ENCODE data around the gene HOXB7. TPM values are rescaled to one million over a fixed set of nuclear protein-coding genes. Genes with fewer than 3 reads are reported as not detected.

The HOXB7 gene
- total and polyA plus RNA-seq, 3 experiments from 2014 or later, result 0.87 to 0.96 (median 0.89) TPM

DNA sequence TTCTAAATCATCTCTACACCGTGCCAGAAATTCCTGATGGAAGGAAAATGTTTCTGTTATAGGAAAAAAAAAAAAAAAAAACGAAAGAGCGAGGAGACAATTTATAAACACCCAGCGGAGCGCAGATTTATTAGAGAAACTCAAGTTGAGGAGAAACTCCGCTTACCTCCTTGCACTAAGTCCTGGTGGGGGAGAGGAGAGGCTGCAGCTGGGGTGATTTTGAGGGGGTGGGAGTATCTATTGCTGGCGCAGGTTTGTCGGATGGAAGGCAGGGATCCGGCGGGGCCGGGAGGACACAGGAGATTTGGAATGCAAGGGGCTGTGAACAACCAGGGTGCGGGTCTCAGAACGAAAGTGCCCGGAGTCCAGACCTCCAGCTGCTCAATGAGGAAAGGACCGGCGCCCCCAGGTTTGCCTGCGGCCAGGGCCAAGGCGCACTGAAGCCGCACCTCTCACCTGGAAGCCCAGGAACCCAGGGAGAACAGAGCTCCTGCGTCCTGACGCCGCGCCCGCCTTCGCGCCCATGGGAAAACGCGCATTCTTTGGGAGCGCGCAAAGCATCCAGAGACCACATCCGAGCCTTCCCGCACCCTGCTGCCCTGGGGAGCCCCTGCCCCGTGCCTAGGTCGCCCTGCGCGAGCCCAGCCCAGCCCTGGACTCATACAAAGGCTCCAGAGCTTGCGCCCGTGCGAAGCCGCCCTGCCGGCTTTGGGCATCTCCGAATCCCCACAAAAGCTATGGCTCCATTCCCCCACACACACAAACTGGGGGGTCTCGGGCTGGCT is 6.8 kb upstream of the HOXB7 start:
- Histone ChIP-seq H3K4me1 (ENCODE audit: insufficient read depth, low read length) (peaks cover 38% of the 10 kb centered on the region), H3K9me3 (ENCODE audit: low read length) (no peaks in the 10 kb centered on the region), H3K27ac (ENCODE audit: low read depth, low read length) (no peak overlapping the region), H3K4me3 (ENCODE audit: low read length) (no peak overlapping the region), H3K27me3 (ENCODE audit: insufficient read depth, low read length, poor library complexity, severe bottlenecking) (peaks cover 83% of the 10 kb centered on the region), H3K36me3 (ENCODE audit: insufficient read depth, low read length) (no peaks in the 10 kb centered on the region)
- peaks cover 85 to 92% of the 10 kb centered on the region in 2 donors for H3K27me3 Mint-ChIP-seq
- peaks cover 0 to 3% (median 0%) of the 10 kb centered on the region in 5 donors for H3K9me3 Mint-ChIP-seq
- peak overlapping the region in 2 of 8 donors; percentile 83 to 92 for H3K27ac Mint-ChIP-seq
- peaks cover 0 to 2% (median 0%) of the 10 kb centered on the region in 3 donors for H3K36me3 Mint-ChIP-seq
- H3K4me3 Mint-ChIP-seq, result peak overlapping the region in 2 of 7 donors; percentile 52 to 67
- DNase-seq, result no peak
- peaks cover 35 to 53% (median 50%) of the 10 kb centered on the region in 3 donors for H3K4me1 Mint-ChIP-seq
- POLR2A ChIA-PET, result interaction anchor here (0.6 kb wide), 1 partner anchor 544 kb away, joined by 4 read pairs; no protein-coding TSS in a partner anchor
- CTCF ChIA-PET, result interaction anchor here (0.8 to 2.2 kb wide), 16 partner anchors 8 to 592 kb away, joined by 3 to 18 read pairs (median 5); partner anchors contain the start of genes HOXB5, HOXB9 and NFE2L1

DNA sequence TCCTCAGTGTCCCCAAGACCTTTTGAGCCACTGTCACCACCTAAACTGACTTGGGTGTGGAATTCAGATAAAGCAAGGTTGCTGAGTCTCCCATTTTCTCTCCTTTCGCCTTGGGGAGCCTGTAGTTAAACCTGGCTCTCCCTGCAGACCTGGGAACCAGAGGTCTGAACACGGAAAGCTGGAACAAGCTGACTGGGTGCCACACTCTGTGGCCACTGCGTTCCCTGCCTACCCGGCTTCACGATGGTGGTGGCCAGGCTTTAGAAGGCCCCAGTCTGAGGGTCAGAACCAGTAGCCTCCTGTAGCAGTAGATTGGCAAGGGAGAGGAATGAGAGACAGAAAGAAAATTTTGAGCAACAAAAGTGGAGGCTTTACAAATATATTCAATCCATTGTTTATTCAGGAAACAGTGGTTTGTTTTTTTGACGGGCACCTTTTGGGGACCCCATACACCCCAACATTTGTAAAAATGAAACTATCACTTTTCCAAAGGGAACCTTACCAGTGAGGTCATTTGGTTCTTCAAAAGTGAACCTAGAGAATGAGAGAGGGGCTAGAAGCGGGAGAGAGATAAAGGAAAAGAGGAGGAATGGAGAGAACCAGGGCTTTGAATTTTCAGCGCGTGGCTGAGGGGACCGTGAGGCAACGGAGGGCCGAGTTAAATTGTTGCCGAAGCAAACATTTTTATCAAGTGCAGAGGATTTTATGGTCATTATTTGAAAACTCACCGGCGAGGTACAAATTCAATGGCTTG is 6.1 kb upstream of the HOXB7 start:
- no peak overlapping the region for H3K4me3 ChIP-seq (ENCODE audit: low read length)
- peaks cover 0 to 2% (median 0%) of the 10 kb centered on the region in 3 donors for H3K36me3 Mint-ChIP-seq
- H3K4me3 Mint-ChIP-seq, result peak overlapping the region in 2 of 7 donors; percentile 12 to 60
- peaks cover 80% of the 10 kb centered on the region for H3K27me3 ChIP-seq (ENCODE audit: insufficient read depth, low read length, poor library complexity, severe bottlenecking)
- H3K27ac ChIP-seq (ENCODE audit: low read depth, low read length), result no peak overlapping the region
- H3K4me1 Mint-ChIP-seq, result peaks cover 41 to 59% (median 55%) of the 10 kb centered on the region in 3 donors
- peak overlapping the region in 1 of 8 donors; percentile 57 for H3K27ac Mint-ChIP-seq
- peaks cover 82 to 89% of the 10 kb centered on the region in 2 donors for H3K27me3 Mint-ChIP-seq
- H3K36me3 ChIP-seq (ENCODE audit: insufficient read depth, low read length), result no peaks in the 10 kb centered on the region
- peaks cover 0 to 4% (median 0%) of the 10 kb centered on the region in 5 donors for H3K9me3 Mint-ChIP-seq
- ChIA-PET POLR2A (no interaction called here), CTCF (interaction anchor here (1.3 to 2.2 kb wide), 8 partner anchors 19 to 592 kb away, joined by 4 to 18 read pairs (median 7); partner anchors contain the start of gene HOXB5)
- no peak for DNase-seq
- no peaks in the 10 kb centered on the region for H3K9me3 ChIP-seq (ENCODE audit: low read length)
- peaks cover 44% of the 10 kb centered on the region for H3K4me1 ChIP-seq (ENCODE audit: insufficient read depth, low read length)

DNA sequence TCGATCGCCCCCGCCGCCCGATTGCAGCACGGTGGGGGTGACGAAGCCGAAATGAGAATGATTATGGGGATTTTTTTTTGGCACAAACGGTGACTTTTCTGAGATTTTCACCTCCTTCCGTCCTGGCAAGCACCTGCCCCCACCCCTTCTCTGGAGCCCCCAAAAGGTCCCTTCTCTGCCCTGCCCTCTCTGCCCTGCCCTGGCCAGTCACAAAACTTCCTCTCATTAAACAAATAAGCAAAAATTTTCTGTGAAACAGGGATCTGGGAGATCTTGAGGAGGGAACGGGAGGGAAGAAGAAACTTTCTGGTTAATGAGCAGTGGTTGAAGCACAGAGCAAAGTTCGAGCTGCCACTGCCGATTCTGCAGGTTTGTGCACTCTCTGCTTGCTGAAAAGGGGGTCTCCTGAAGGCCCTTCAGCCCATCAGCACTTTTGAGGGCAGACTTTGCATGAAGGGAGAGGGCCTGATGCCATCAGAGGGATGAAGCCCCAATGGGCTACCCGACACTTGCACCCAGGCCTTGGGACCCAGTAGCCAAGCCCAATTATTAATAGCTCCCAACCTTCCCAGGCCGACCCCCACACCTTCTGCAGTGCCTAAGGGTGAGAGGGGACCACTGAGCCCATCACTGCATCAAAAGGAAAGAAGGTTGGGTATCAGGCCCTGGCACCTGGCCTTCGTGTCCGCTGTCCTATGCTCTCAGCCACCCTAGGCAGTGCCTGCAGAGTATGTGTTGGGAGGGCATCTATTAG is 5.3 kb upstream of the HOXB7 start:
- Histone ChIP-seq H3K9me3 (ENCODE audit: low read length) (no peaks in the 10 kb centered on the region), H3K27ac (ENCODE audit: low read depth, low read length) (no peak overlapping the region), H3K27me3 (ENCODE audit: insufficient read depth, low read length, poor library complexity, severe bottlenecking) (peaks cover 82% of the 10 kb centered on the region), H3K36me3 (ENCODE audit: insufficient read depth, low read length) (no peaks in the 10 kb centered on the region), H3K4me1 (ENCODE audit: insufficient read depth, low read length) (peaks cover 49% of the 10 kb centered on the region), H3K4me3 (ENCODE audit: low read length) (no peak overlapping the region)
- Mint-ChIP-seq H3K27me3 (peaks cover 85 to 88% of the 10 kb centered on the region in 2 donors), H3K27ac (peak overlapping the region in 3 of 8 donors; percentile 34 to 57 (median 57)), H3K9me3 (peaks cover 0 to 4% (median 0%) of the 10 kb centered on the region in 5 donors), H3K4me3 (peak overlapping the region in 3 of 7 donors; percentile 21 to 60 (median 45)), H3K36me3 (peaks cover 0 to 2% (median 0%) of the 10 kb centered on the region in 3 donors), H3K4me1 (peaks cover 47 to 66% (median 63%) of the 10 kb centered on the region in 3 donors)
- DNase-seq, result no peak
- ChIA-PET POLR2A (interaction anchor here (0.8 kb wide), 1 partner anchor 29 kb away, joined by 3 read pairs; no protein-coding TSS in a partner anchor), CTCF (interaction anchor here (1.0 to 1.4 kb wide), 3 partner anchors 16 to 264 kb away, joined by 3 to 4 read pairs (median 3); no protein-coding TSS in a partner anchor)

DNA sequence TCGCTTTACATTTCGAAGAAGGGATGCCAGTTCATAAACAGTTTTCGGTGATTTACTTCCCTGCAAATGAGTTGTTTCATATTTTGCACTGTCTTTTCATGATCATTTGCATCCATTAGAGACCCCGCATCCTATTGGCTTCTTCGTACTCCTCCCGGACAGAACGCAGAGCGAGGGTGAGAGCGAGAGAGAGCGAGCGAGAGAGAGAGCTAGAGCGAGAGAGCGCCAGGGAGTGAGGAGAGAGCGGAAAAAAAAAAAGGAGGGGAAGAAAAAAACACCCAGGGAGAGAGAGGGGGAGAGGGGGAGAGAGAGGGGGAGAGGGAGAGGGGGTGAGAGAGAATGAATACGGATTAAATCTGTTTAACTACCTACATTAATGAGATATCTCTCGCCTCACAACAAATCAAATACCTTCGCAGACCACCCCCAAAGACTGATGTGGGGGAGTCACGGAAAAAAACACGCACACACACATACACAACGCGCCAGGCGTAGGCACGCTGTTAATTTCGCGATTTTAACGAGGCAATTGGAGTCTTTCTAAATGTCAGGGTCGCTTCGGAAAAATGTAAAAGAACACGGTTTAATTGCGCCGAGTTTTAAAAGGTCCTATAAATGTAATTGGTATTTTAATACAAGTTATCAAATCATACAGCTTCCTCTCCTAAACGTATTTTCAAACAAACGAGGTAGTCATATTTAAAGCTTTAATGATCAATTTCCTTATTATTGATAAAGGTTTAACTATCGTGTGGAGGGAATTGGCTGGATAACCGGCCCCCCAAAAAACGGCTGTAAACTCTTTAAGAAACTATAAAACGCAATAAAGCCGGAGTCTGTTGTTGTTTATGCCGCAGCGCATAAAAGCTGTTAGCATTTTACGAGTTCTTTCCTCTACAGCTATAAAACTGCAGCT is 4.5 kb upstream of the HOXB7 start, which contains the start of gene HOXB8:
Gene HOXB8, minus strand, starts transcription at position 246 of the 916 bp plus-strand sequence. CDS start 588 bp downstream, outside the sequence.
- ChIA-PET POLR2A (interaction anchor here (0.5 to 0.8 kb wide), 2 partner anchors 28 to 73 kb away, joined by 3 read pairs; no protein-coding TSS in a partner anchor), CTCF (interaction anchor here (1.0 to 1.4 kb wide), 3 partner anchors 17 to 264 kb away, joined by 3 to 4 read pairs (median 3); no protein-coding TSS in a partner anchor)
- no peaks in the 10 kb centered on the region for H3K36me3 ChIP-seq (ENCODE audit: insufficient read depth, low read length)
- no peak within 1 kb of the TSS for H3K4me3 ChIP-seq (ENCODE audit: low read length)
- Mint-ChIP-seq H3K27ac (peak within 1 kb of the TSS in 3 of 8 donors; percentile 43 to 57 (median 57)), H3K36me3 (peaks cover 0 to 6% (median 2%) of the 10 kb centered on the region in 3 donors), H3K4me3 (peak within 1 kb of the TSS; percentile 19 to 88 (median 76)), H3K27me3 (peaks cover 82 to 85% of the 10 kb centered on the region in 2 donors), H3K9me3 (peaks cover 0 to 4% (median 0%) of the 10 kb centered on the region in 5 donors), H3K4me1 (peaks cover 51 to 75% (median 68%) of the 10 kb centered on the region in 3 donors)
- H3K9me3 ChIP-seq (ENCODE audit: low read length), result no peaks in the 10 kb centered on the region
- peaks cover 57% of the 10 kb centered on the region for H3K4me1 ChIP-seq (ENCODE audit: insufficient read depth, low read length)
- DNase-seq, result no peak
- no peak within 1 kb of the TSS for H3K27ac ChIP-seq (ENCODE audit: low read depth, low read length)
- peaks cover 82% of the 10 kb centered on the region for H3K27me3 ChIP-seq (ENCODE audit: insufficient read depth, low read length, poor library complexity, severe bottlenecking)

DNA sequence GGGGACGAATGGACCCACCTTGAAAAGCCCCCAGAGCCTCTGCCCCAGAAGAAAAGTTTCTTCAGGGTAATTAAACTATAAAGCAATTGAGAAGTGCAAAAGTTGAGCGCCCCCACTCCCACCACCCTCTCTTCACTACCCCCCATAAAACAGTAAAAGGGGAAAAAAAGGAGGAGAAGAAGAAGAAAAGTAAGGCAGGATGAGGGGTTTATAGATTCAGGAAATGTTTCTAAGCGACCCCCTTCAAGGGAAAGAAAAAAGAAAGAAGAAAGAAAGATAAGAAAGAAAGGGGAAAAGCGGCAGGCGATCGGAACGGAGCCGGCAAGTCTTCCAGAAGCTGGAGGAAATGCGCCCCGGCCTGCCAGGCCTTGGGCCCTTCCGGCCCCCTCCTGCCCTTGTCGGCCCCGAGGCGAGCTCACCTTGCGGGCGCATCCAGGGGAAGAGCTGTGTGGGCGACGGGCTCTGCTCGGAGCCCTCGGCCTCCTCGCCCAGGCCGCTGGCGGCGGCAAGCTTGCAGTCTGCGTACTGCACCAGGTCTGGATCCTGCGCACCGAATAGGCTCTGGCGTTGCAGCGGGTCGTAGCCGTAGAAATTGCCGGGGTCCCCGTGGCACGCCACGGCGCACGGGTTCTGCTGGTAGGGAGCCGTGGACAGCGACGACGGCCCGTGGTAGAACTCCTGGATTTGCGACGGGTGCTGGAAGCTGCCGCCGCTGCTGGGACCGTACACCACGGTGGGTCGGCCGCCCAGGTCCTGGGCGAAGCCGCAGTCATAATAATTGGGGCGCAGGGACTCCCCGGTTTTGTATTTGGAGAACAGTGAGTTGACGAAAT is 3.3 kb upstream of the HOXB7 start:
- H3K9me3 Mint-ChIP-seq, result peaks cover 0 to 4% (median 0%) of the 10 kb centered on the region in 5 donors
- peak in 1 of 5 donors; percentile 30 for DNase-seq
- H3K27me3 ChIP-seq (ENCODE audit: insufficient read depth, low read length, poor library complexity, severe bottlenecking), result peaks cover 80% of the 10 kb centered on the region
- H3K9me3 ChIP-seq (ENCODE audit: low read length), result no peaks in the 10 kb centered on the region
- H3K4me3 Mint-ChIP-seq, result peak overlapping the region; percentile 43 to 88 (median 76)
- H3K27ac Mint-ChIP-seq, result peak overlapping the region in 2 of 8 donors; percentile 43 to 51
- peaks cover 49 to 74% (median 65%) of the 10 kb centered on the region in 3 donors for H3K4me1 Mint-ChIP-seq
- ChIA-PET POLR2A (interaction anchor here (0.5 kb wide), 2 partner anchors 10 to 1433 kb away, joined by 3 to 9 read pairs; no protein-coding TSS in a partner anchor), CTCF (interaction anchor here (1.2 to 2.4 kb wide), 4 partner anchors 10 to 307 kb away, joined by 3 to 25 read pairs (median 4); partner anchors contain the start of gene HOXB9)
- H3K4me3 ChIP-seq (ENCODE audit: low read length), result no peak overlapping the region
- peaks cover 78 to 84% of the 10 kb centered on the region in 2 donors for H3K27me3 Mint-ChIP-seq
- no peak overlapping the region for H3K27ac ChIP-seq (ENCODE audit: low read depth, low read length)
- peaks cover 63% of the 10 kb centered on the region for H3K4me1 ChIP-seq (ENCODE audit: insufficient read depth, low read length)
- peaks cover 0 to 6% (median 2%) of the 10 kb centered on the region in 3 donors for H3K36me3 Mint-ChIP-seq
- no peaks in the 10 kb centered on the region for H3K36me3 ChIP-seq (ENCODE audit: insufficient read depth, low read length)
